Panc1 (cell line): ENCODE measurements around the gene MAGI3.

Source experiments
- POLR2AphosphoS5 ChIP-seq: IDR thresholded peaks from 2 replicates; pipeline ENCODE4 v1.6.1; 2012; ENCODE audit warnings: mild to moderate bottlenecking, low read depth, low read length, moderate library complexity
- SIN3A ChIP-seq: IDR thresholded peaks from 2 replicates; pipeline ENCODE4 v1.6.1; 2012; ENCODE audit warnings: low read depth, mild to moderate bottlenecking, low read length, moderate library complexity, borderline replicate concordance; ENCODE audit not compliant: insufficient read depth
- TF ChIP-seq, protein P1 (sequence below): fragments of 450-650 bp; IDR thresholded peaks from 2 replicates; pipeline ENCODE4 v1.5.1; 2017; ENCODE audit warnings: mild to moderate bottlenecking
- TF ChIP-seq, protein P2 (sequence below), 2 experiments: IDR thresholded peaks; 2 replicates each; pipeline ENCODE4 v1.6.1; 2011 to 2012; ENCODE audit warnings: low read depth in 2 of 2, control low read depth in 1 of 2, low read length in 1 of 2, mild to moderate bottlenecking in 1 of 2, moderate library complexity in 1 of 2; ENCODE audit not compliant: insufficient read depth in 1 of 2

DNA sequence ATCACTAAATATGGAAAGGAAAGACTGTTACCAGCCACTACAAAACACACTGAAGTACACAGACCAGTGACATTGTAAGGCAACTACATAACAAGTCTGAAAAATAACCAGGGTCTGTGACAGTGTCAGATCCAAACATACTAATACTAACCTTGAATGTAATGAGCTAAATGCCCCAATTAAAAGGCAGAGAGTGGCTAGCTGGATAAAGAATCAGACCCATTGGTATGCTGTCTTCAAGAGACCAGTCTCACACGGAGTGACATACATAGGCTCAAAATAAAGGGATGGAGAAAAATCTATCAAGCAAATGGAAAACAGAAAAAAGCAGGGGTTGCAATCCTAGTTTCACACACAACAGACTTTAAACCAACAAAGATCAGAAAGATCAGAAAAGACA is 100.1 kb downstream of the MAGI3 start:
- TF ChIP-seq POLR2AphosphoS5: no peak
- TF ChIP-seq SIN3A: no peak
- TF ChIP-seq, protein P1, sequence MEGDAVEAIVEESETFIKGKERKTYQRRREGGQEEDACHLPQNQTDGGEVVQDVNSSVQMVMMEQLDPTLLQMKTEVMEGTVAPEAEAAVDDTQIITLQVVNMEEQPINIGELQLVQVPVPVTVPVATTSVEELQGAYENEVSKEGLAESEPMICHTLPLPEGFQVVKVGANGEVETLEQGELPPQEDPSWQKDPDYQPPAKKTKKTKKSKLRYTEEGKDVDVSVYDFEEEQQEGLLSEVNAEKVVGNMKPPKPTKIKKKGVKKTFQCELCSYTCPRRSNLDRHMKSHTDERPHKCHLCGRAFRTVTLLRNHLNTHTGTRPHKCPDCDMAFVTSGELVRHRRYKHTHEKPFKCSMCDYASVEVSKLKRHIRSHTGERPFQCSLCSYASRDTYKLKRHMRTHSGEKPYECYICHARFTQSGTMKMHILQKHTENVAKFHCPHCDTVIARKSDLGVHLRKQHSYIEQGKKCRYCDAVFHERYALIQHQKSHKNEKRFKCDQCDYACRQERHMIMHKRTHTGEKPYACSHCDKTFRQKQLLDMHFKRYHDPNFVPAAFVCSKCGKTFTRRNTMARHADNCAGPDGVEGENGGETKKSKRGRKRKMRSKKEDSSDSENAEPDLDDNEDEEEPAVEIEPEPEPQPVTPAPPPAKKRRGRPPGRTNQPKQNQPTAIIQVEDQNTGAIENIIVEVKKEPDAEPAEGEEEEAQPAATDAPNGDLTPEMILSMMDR: no peak
- TF ChIP-seq, protein P2, sequence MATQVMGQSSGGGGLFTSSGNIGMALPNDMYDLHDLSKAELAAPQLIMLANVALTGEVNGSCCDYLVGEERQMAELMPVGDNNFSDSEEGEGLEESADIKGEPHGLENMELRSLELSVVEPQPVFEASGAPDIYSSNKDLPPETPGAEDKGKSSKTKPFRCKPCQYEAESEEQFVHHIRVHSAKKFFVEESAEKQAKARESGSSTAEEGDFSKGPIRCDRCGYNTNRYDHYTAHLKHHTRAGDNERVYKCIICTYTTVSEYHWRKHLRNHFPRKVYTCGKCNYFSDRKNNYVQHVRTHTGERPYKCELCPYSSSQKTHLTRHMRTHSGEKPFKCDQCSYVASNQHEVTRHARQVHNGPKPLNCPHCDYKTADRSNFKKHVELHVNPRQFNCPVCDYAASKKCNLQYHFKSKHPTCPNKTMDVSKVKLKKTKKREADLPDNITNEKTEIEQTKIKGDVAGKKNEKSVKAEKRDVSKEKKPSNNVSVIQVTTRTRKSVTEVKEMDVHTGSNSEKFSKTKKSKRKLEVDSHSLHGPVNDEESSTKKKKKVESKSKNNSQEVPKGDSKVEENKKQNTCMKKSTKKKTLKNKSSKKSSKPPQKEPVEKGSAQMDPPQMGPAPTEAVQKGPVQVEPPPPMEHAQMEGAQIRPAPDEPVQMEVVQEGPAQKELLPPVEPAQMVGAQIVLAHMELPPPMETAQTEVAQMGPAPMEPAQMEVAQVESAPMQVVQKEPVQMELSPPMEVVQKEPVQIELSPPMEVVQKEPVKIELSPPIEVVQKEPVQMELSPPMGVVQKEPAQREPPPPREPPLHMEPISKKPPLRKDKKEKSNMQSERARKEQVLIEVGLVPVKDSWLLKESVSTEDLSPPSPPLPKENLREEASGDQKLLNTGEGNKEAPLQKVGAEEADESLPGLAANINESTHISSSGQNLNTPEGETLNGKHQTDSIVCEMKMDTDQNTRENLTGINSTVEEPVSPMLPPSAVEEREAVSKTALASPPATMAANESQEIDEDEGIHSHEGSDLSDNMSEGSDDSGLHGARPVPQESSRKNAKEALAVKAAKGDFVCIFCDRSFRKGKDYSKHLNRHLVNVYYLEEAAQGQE (IDR thresholded peaks at IDR 0.05; ENCODE audit: insufficient read depth in 1 of 2, low read depth in 2 of 2, low read length in 1 of 2): no peak
